Epithelial cell of esophagus (primary cell): ENCODE measurements around the gene PPP2R5E.

Source experiments
- DNase-seq: peaks from one replicate; pipeline ENCODE4 v3.0.0; 2010; ENCODE audit warnings: low read depth
- H3K4me3 ChIP-seq: 2 replicates; pipeline ENCODE4 v1.5.1; 2011; ENCODE audit warnings: mild to moderate bottlenecking, low read length, control low read depth
- CTCF ChIP-seq: IDR thresholded peaks from 2 replicates; pipeline ENCODE4 v1.5.1; 2011; ENCODE audit warnings: low read depth, mild to moderate bottlenecking, low read length, control low read depth, inconsistent platforms; ENCODE audit not compliant: insufficient read depth; ENCODE audit errors: missing control alignments

Gene PPP2R5E

GRCh38 chr14:63322897-63323573 is 220.1 kb downstream of the PPP2R5E start:
- TF ChIP-seq CTCF: no peak

GRCh38 chr14:63322472-63322871 is 220.7 kb downstream of the PPP2R5E start:
- no peak for TF ChIP-seq CTCF
- no peak overlapping the region for H3K4me3 ChIP-seq
- DNase-seq: no peak

More at GRCh38 chr14:63322897-63323573, 220.1 kb downstream of the PPP2R5E start:
- peak; percentile 55 for DNase-seq
- no peak overlapping the region for H3K4me3 ChIP-seq
